Measurements from ENCODE around the gene TM9SF4.

The TM9SF4 gene

DNA sequence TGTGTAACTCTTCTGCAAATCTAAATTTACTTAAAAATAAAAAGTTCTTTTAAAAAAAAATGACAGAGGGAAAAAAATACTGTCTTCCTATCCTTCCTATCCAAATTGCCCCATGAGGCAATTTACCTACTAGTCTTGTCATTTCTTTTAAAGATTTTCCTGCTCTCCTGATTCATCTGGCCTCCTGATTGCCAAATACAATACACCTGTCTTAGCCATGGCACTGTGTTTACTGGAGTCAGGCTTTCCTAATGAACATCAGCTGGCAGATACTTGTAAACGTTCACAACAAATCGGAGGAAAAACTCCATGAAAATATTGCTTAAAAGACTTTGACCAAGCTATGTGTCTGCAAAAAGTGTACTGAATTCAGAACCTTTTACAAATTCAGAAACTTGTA lies 21.5 kb downstream of the TM9SF4 start:
- DNase-seq = no peak

DNA sequence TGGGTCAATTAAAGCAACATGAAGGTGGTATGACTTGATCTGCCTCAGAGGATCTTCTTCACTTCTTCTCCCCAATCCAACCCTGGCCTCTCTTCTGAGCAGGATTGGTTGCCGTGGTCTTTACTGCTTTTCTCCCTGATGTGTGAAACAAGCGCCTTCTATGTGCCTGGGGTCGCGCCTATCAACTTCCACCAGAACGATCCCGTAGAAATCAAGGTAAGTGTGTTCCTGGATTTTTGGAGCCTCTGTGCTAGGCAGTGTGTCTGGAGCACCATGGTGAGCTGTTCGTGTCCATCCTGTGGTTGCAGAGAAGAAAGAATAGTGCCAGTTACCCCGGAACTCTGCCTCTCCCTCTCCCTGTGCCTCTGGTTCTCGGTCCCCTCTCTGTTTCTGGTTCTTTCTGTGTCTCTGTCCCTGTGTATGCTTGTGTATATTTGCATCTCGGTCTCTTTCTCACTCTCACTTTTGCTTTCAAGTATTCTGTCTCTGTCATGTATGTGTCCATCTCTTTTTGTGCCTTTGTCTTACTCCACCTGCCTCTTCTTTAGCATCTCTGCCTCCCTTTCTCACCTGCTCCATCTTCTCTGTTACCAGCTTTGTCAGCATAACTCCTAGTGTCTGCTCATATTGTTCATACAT lies 23.5 kb downstream of the TM9SF4 start:
- DNase-seq = no peak

DNA sequence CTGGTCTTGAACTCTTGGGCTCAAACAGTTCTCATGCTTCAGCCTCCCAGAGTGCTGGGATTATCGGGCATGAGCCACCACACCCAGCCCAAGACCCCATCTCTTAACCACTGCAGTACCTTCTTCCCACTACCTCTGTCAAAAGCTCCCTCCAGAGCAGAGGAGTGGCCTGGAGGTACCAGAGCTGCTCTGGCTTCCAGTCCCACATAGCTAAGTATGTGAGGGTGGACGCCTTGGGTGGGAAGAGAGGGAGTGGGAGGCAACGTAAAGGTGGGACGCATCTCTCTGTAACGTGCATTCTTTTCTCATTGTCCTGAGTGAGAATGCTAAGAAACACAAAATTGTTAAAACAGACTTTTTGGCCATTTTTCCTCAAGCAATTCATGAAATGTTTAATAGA lies 24.5 kb downstream of the TM9SF4 start:
- DNase-seq = no peak

GRCh38 chr20:32135983-32136515 lies 26.5 kb downstream of the TM9SF4 start:
- no peak for DNase-seq

DNA sequence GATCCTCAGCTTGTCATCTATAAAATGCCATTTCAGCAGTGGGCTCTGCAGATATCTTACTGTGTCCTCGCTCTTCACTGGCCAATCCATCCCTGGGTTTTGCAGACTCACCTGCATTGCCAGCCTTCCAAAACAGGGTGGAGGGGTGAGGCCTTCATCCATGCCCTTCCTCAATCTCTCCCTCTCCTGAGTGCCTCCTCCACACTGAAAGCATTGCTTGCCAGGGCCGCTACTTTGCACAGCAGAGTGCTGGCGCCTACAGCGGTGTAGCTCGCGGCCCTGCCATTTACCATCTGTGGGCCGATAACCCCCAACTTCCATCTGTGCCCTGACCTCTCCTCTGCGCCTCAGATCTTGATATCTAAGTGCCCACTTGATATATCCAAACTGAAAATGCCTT lies 29.4 kb downstream of the TM9SF4 start:
- no peak for DNase-seq

DNA sequence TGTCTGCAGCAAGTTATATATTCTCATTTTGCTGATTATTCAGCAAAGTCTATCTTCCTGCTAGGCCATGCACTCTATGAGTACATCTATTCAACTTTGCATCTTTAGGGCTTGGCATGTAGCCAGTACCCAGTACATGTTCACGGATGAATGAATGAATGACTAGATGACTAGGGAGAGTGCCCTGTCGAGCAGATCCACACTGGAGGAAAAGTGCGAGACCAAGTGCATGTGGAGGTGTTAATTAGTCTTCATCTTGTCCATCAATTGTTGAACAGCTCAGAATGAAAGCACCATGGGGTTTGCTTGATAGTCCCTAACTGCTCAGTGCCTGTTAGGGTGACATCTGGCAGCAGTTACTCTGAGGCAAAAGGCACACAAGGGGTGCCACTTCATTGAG lies 30.4 kb downstream of the TM9SF4 start:
- DNase-seq = no peak

DNA sequence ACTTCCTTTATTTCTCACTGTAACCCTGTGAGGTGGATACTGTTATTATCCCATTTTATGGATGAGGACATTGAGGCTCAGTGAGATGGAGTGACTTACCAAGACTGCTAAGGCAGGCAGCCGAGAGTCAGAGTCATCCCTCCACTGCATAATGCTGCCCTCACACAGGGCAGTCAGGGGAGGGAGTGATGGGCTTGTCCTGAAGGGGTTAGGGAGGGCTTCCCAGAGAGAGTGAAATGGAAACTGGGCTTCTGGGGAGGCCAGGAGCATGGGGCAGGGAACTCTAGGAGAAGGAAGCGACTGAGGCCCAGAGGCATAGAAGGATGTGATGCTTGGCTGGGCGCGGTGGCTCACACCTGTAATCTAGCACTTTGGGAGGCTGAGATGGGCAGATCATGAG lies 31.1 kb downstream of the TM9SF4 start:
- DNase-seq = no peak

GRCh38 chr20:32141465-32141980 lies 32.0 kb downstream of the TM9SF4 start:
- no peak for DNase-seq

GRCh38 chr20:32142088-32142487 lies 32.6 kb downstream of the TM9SF4 start:
- DNase-seq = no peak

DNA sequence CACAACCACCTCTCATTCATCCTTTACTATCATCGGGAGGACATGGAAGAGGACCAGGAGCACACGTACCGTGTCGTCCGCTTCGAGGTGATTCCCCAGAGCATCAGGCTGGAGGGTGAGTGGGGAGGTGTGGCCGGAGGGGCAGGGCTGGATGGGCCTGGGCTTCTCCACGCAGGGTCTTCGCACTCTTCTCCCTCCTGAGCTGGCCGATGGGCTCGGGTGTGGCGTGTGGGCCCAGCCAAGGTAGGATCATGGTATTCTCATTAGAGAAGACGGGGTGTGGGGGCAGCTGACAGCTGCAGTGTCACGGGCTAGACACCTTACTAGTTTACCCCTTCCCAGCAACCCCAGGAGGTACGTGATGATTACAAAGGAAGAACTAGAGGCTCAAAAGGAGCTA lies 33.5 kb downstream of the TM9SF4 start:
- no peak for DNase-seq

DNA sequence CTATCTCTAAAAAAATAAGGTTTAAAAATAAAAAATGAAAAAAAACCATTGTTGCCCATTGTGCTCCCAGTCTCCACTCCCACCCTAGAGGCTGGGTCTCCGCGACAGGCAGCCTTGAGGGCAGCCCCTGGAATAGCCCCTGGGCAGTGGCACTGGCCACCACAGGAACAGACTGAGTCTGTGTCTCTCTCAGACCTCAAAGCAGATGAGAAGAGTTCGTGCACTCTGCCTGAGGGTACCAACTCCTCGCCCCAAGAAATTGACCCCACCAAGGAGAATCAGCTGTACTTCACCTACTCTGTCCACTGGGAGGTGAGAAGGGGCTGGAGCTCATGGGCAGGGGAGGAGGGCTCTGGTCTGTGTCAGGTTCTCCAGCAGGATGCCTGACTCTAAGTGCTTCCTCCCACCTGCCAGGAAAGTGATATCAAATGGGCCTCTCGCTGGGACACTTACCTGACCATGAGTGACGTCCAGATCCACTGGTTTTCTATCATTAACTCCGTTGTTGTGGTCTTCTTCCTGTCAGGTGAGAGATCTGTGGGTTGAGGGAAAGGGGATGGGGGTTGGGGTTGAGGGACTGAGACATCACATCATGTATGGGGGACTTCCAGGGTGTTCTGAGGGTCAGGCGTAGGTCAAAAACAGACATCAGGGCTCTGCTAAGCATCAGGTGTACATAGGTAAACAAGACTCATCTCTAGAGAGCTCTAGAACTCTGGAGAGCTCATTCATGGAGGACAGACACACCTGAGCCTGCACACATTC lies 35.6 kb downstream of the TM9SF4 start:
- no peak for DNase-seq

- no peak for DNase-seq
Observed at GRCh38 chr20:32149566-32150170, 40.2 kb downstream of the TM9SF4 start.

DNA sequence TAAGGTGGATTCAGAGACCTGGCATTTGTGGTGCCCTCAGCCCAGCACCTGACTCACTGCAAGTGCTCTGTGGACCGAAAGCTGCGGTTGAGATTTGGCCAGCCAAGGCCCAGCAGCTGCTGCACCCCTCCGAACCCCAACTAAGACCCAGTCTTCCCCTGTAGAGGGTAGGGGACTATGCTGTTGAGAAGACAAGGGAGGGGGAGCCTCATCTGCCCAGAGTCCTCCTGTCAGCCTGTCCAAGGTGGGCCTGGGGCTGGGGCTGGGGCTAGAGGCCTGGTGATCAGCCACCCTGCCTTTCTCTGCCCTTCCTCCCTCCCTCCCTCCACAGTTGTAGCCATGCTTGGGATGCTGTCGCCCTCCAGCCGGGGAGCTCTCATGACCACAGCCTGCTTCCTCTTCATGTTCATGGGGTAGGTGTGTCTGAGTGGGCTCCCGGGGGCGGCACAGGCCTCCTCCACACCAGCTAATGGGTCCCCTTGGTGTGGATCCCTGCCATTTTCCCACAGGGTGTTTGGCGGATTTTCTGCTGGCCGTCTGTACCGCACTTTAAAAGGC lies 40.9 kb downstream of the TM9SF4 start:
- no peak for DNase-seq

GRCh38 chr20:32152421-32153155 lies 43.1 kb downstream of the TM9SF4 start:
- DNase-seq = no peak

DNA sequence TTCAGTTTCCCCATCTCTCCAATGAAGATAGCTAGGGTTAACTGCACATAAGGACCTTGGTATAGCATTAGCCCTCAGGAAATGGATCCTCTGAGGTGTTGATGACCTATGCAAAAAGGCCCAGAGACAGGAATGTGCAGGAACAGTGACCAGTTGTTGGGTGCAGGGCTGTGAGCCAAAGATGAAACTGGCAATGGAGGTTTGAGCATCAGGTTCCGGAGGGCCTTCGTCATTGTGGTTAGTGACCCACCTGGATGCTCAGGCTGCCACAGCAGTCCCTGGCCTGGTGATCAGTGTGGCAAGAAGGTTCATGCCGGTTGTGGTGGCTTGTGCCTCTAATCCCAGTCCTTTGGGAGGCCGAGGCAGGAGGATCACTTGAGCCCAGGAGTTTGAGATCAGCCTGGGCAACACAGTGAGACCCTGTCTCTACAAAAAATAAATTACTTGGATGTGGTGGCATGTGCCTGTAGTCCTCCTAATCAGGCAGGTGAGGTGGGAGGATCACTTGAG lies 43.7 kb downstream of the TM9SF4 start:
- DNase-seq = no peak

- no peak for DNase-seq
Observed at GRCh38 chr20:32153771-32154170, 44.3 kb downstream of the TM9SF4 start.

- peak; percentile 53 to 89 for DNase-seq
Observed at GRCh38 chr20:32155017-32155981, 45.8 kb downstream of the TM9SF4 start.

DNA sequence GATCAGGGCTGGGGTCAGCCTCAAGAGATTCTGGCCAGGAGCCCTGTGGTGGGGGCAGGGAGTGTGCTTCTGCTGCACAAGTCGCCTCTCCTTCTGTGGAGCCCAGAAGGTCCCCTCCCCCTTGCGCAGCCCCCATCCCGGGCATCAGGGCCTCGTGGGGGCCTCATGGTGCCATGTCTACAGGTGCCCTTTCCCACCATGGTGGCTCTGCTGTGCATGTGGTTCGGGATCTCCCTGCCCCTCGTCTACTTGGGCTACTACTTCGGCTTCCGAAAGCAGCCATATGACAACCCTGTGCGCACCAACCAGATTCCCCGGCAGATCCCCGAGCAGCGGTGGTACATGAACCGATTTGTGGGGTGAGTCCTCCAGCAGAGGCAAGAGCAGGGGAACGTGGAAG lies 48.1 kb downstream of the TM9SF4 start:
- DNase-seq = no peak

DNA sequence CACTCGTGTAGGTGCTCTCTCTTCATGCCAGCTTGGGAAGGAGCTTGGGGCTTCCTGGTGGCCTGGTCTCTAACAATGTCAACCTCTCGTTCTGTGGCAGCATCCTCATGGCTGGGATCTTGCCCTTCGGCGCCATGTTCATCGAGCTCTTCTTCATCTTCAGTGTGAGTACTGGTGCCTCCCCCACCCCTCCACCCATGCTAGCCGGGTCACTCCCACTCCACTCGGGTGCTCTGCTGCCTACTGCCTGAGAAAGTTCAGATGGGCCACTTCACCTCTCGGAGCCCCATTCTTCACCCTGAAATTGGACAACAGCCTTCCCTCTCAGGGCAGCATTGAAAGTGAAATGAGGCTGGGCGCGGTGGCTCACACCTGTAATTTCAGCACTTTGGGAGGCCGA lies 48.8 kb downstream of the TM9SF4 start:
- no peak for DNase-seq

- DNase-seq = no peak
Observed at GRCh38 chr20:32158943-32159660, 49.6 kb downstream of the TM9SF4 start.
